Measurements from ENCODE around the gene ACSM6.

GRCh38 chr10:95275726-95276366, 81.8 kb downstream of the ACSM6 start:
- TF ChIP-seq CTCF (IDR thresholded peaks at IDR 0.05) (no peak), POLR2A (IDR thresholded peaks at IDR 0.05) (no peak)

All from right lobe of liver (tissue), 4 donors.